B cell (primary cell): ENCODE results near the gene UGGT1. TPM values are rescaled to one million over a fixed set of nuclear protein-coding genes. Genes with fewer than 3 reads are reported as not detected.
A peak's percentile ranks its signal among the peaks of the same experiment; 100 is the strongest.

Source experiments
- ATAC-seq: fragments of 200-7000 bp; cut with Tn5 transposase; one replicate; pipeline ENCODE4 v1.10.0; 2021; ENCODE audit warnings: low read depth, mild to moderate bottlenecking, moderate number of reproducible peaks, moderate library complexity
- CTCF ChIA-PET: fragments of 350-600 bp; sonication (Branson Sonifier 250); formaldehyde crosslinking; loops from one replicate; lab custom pipeline; 2021; ENCODE audit warnings: antibody characterized with exemption, inconsistent platforms; lab: Charles Lee
- POLR2A ChIA-PET: fragments of 350-600 bp; sonication (Branson Sonifier 250); formaldehyde crosslinking; loops from one replicate; lab custom pipeline; 2021; ENCODE audit warnings: antibody characterized with exemption; lab: Charles Lee
- DNase-seq: peaks from one replicate; pipeline ENCODE4 v3.0.0; 2013
- H2AFZ ChIP-seq: 2 replicates; pipeline ENCODE4 v1.6.1; 2012; ENCODE audit warnings: mild to moderate bottlenecking, low read depth, low read length; ENCODE audit not compliant: insufficient read depth, poor library complexity, severe bottlenecking
- H3K27ac ChIP-seq, 2 donors: 1 replicate in 1 of 2; 2 replicates in 1 of 2; pipeline ENCODE4 v1.5.1; 2012 to 2013; ENCODE audit warnings: low read length in 2 of 2, mild to moderate bottlenecking in 2 of 2, moderate library complexity in 1 of 2
- H3K27me3 ChIP-seq, 4 experiments: fragments of 200-600 bp in 1 of 4; sonication (generic) in 1 of 4; replicated peaks in 1 of 4; 1 replicate in 2 of 4; 2 replicates in 2 of 4; pipeline versions ENCODE4 v1.6.1 to v1.7.0; 2013 to 2016; ENCODE audit warnings: low read length in 3 of 4, mild to moderate bottlenecking in 2 of 4, mixed read lengths in 1 of 4, moderate library complexity in 1 of 4; ENCODE audit not compliant: insufficient read depth in 4 of 4, control insufficient read depth in 3 of 4; ENCODE audit errors: control extremely low read depth in 1 of 4
- H3K36me3 ChIP-seq, 2 experiments: replicated peaks in 1 of 2; 1 replicate in 1 of 2; 2 replicates in 1 of 2; pipeline versions ENCODE4 v1.6.1 to v1.7.1; 2013; ENCODE audit warnings: low read length in 1 of 2; ENCODE audit not compliant: insufficient read depth in 2 of 2, control insufficient read depth in 1 of 2; ENCODE audit errors: control extremely low read depth in 1 of 2, extremely low read depth in 1 of 2
- H3K4me1 ChIP-seq, 2 donors: fragments of 200-600 bp in 1 of 2; sonication (generic) in 1 of 2; 1 replicate in 1 of 2; 2 replicates in 1 of 2; pipeline versions ENCODE4 v1.5.1 to v1.6.1; 2013 to 2017; ENCODE audit warnings: low read length in 2 of 2; ENCODE audit not compliant: control insufficient read depth in 2 of 2, insufficient read depth in 2 of 2
- H3K4me2 ChIP-seq: replicated peaks from 2 replicates; pipeline ENCODE3; 2012; ENCODE audit warnings: mild to moderate bottlenecking, low read depth, low read length; ENCODE audit not compliant: poor library complexity, severe bottlenecking
- H3K4me3 ChIP-seq, 5 experiments: fragments of 200-600 bp in 1 of 5; sonication (generic) in 1 of 5; 1 replicate in 3 of 5; 2 replicates in 2 of 5; pipeline versions ENCODE4 v1.5.1 to v1.7.0; 2011 to 2016; ENCODE audit warnings: low read length in 4 of 5, mild to moderate bottlenecking in 4 of 5, low read depth in 2 of 5, control low read depth in 1 of 5, moderate library complexity in 1 of 5; ENCODE audit not compliant: insufficient read depth in 1 of 5; ENCODE audit errors: control extremely low read depth in 1 of 5, extremely low read depth in 1 of 5
- H3K79me2 ChIP-seq: fragments of 200-600 bp; sonication (generic); one replicate; pipeline ENCODE4 v1.6.0; 2016; ENCODE audit warnings: low read length; ENCODE audit not compliant: control insufficient read depth, insufficient read depth
- H3K9ac ChIP-seq: fragments of 200-600 bp; sonication (generic); 2 replicates; pipeline ENCODE4 v1.6.1; 2017; ENCODE audit warnings: mild to moderate bottlenecking, low read length, moderate library complexity
- H3K9me3 ChIP-seq, 3 donors: one replicate each; pipeline versions ENCODE4 v1.6.1 to v1.7.1; 2013; ENCODE audit warnings: low read length in 2 of 3; ENCODE audit not compliant: control insufficient read depth in 2 of 3, insufficient read depth in 1 of 3; ENCODE audit errors: control extremely low read depth in 1 of 3
- H4K20me1 ChIP-seq: 2 replicates; pipeline ENCODE4 v1.6.0; 2012; ENCODE audit warnings: mild to moderate bottlenecking, low read length; ENCODE audit not compliant: insufficient read depth, control insufficient read depth, poor library complexity, severe bottlenecking
- H3K27ac Mint-ChIP-seq: one replicate; pipeline ENCODE4 v1.8.0; 2021; ENCODE audit warnings: mixed read lengths
- H3K27me3 Mint-ChIP-seq: one replicate; pipeline ENCODE4 v1.8.0; 2021; ENCODE audit warnings: mixed read lengths
- H3K4me1 Mint-ChIP-seq: one replicate; pipeline ENCODE4 v1.8.0; 2021; ENCODE audit warnings: mixed read lengths
- H3K4me3 Mint-ChIP-seq: one replicate; pipeline ENCODE4 v1.8.0; 2021; ENCODE audit warnings: mixed read lengths
- H3K9me3 Mint-ChIP-seq: one replicate; pipeline ENCODE4 v1.8.0; 2022; ENCODE audit warnings: mixed read lengths; ENCODE audit not compliant: insufficient read depth
- EZH2 ChIP-seq: IDR thresholded peaks from 2 replicates; pipeline ENCODE4 v1.6.1; 2012; ENCODE audit warnings: borderline replicate concordance, low read depth, mild to moderate bottlenecking, moderate library complexity, low read length; ENCODE audit not compliant: insufficient read depth, poor library complexity, severe bottlenecking
- WGBS: methylation state at CpG from one replicate; pipeline ENCODE4 v1.1.5; 2013; ENCODE audit warnings: missing lambda C conversion rate; ENCODE audit not compliant: insufficient coverage; 5-methylcytosine and 5-hydroxymethylcytosine counted together
- intact Hi-C: fragments of 100-400 bp; cut with micrococcal nuclease; formaldehyde crosslinking; loops from one replicate; pipeline ENCODE4 v1.10.0; 2022
- polyA plus RNA-seq: library from polyadenylated mRNA; depleted of rRNA; stranded (reverse); fragments of >200 nt; gene quantifications from 2 replicates; pipeline ENCODE4 v1.2.3, GENCODE V29; 2012
- total RNA-seq, 2 donors: library from RNA; stranded (reverse); fragments of 120-200 nt in 1 of 2; gene quantifications; 1 replicate in 1 of 2; 2 replicates in 1 of 2; pipeline versions ENCODE4 v1.2.3 to v1.2.4, GENCODE V29; 2013 to 2022
- TF ChIP-seq, protein P1 (sequence below): fragments of 200-600 bp; IDR thresholded peaks from one replicate; pipeline ENCODE4 v1.8.0; 2022; ENCODE audit warnings: antibody characterized with exemption, mild to moderate bottlenecking

UGGT1 gene
- total and polyA plus RNA-seq, 2 donors (not counting 1 experiment from before 2014, with no cell fraction given) = 8.5 to 44.1 TPM

DNA sequence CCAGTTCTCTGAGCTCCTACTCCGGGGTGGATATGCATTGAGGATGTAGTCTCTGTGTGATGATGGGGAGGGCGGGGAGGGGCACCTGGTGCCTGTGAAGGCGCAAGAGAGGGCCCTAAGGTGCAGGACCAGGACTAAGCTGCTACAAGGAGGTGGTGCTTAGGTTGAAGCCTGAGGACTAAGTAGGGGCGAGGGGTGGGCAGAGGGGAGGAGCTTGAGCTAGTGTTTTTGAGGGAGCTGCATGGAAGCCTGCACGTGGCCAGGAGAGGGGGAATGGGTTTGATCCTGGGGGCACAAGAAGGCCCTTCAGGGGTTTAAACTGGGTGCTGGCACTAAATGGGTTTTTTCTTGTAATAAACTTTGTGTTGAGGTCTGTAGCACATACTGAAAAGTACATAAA lies 105.0 kb downstream of the UGGT1 start:
- ATAC-seq (no peak), DNase-seq (no peak)
- Histone ChIP-seq H3K27ac (no peak overlapping the region), H3K27me3 (no peaks in the 10 kb centered on the region), H3K9ac (no peak overlapping the region), H4K20me1 (no peaks in the 10 kb centered on the region), H3K36me3 (peaks cover 0 to 4% of the 10 kb centered on the region in 2 experiments), H3K4me3 (no peak overlapping the region), H3K4me1 (peaks cover 0 to 9% of the 10 kb centered on the region in 2 donors), H3K9me3 (no peaks in the 10 kb centered on the region), H3K79me2 (no peaks in the 10 kb centered on the region), H2AFZ (no peak overlapping the region), H3K4me2 (no peak overlapping the region)
- 62% methylated on average over 5 of the region's 5 CpGs for WGBS
- intact Hi-C loops = no loop called here
- Mint-ChIP-seq H3K4me3 (no peak overlapping the region), H3K27ac (peak overlapping the region; percentile 7), H3K27me3 (no peaks in the 10 kb centered on the region), H3K4me1 (peaks cover 17% of the 10 kb centered on the region), H3K9me3 (no peaks in the 10 kb centered on the region)
- ChIA-PET CTCF (no interaction called here), POLR2A (no interaction called here)
- TF ChIP-seq, protein P1, sequence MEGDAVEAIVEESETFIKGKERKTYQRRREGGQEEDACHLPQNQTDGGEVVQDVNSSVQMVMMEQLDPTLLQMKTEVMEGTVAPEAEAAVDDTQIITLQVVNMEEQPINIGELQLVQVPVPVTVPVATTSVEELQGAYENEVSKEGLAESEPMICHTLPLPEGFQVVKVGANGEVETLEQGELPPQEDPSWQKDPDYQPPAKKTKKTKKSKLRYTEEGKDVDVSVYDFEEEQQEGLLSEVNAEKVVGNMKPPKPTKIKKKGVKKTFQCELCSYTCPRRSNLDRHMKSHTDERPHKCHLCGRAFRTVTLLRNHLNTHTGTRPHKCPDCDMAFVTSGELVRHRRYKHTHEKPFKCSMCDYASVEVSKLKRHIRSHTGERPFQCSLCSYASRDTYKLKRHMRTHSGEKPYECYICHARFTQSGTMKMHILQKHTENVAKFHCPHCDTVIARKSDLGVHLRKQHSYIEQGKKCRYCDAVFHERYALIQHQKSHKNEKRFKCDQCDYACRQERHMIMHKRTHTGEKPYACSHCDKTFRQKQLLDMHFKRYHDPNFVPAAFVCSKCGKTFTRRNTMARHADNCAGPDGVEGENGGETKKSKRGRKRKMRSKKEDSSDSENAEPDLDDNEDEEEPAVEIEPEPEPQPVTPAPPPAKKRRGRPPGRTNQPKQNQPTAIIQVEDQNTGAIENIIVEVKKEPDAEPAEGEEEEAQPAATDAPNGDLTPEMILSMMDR = no peak
- no peak for TF ChIP-seq EZH2

DNA sequence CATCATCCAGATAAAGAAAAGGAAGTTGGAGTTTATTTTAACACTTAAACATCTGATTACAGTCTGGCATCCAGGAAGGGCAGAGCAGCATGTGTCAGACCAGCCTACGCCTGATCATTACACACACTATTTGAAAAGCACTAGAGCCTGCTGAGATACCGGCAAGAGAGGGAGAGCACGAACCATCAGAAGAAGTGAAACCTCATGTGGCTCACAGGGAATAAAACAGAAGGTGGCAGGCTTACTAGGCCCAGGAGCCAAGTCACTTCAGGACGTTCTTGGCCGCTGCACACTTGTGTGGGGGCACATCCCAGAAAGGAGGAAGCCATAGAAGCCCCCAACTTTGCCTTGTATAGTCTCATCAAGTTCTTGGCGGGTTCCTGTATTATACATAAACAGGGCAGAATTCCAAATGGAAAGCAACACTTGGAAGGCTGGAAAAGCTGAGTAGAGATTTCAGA lies 105.5 kb downstream of the UGGT1 start:
- Histone ChIP-seq H2AFZ (no peak overlapping the region), H3K27ac (no peak overlapping the region), H3K4me3 (no peak overlapping the region), H3K9ac (no peak overlapping the region), H3K79me2 (no peaks in the 10 kb centered on the region), H3K4me1 (peaks cover 0 to 9% of the 10 kb centered on the region in 2 donors), H3K9me3 (no peaks in the 10 kb centered on the region), H3K27me3 (no peaks in the 10 kb centered on the region), H3K36me3 (no peaks in the 10 kb centered on the region), H3K4me2 (no peak overlapping the region), H4K20me1 (no peaks in the 10 kb centered on the region)
- Mint-ChIP-seq H3K27me3 (no peaks in the 10 kb centered on the region), H3K4me1 (peaks cover 17% of the 10 kb centered on the region), H3K27ac (peak overlapping the region; percentile 7), H3K4me3 (no peak overlapping the region), H3K9me3 (no peaks in the 10 kb centered on the region)
- intact Hi-C loops = no loop called here
- no peak for DNase-seq
- CTCF ChIA-PET = no interaction called here
- no peak for ATAC-seq
- POLR2A ChIA-PET = no interaction called here
- WGBS = 26% methylated on average over 6 of the region's 6 CpGs
- TF ChIP-seq, protein P1 = no peak
- no peak for TF ChIP-seq EZH2
